GM19372 (cell line): Measurements from ENCODE around the gene ARSI.
"Not testable (repeated sequence)": the region's sequence is repeated elsewhere in the genome, so short reads cannot be mapped to it uniquely, and the experiment has no call there.

Experiments used
- ATAC-seq: cut with Tn5 transposase; IDR thresholded peaks from one replicate; pipeline ENCODE4 v1.9.1; 2021; ENCODE audit warnings: mild to moderate bottlenecking, low read depth, moderate library complexity; ENCODE audit not compliant: unreplicated experiment

ARSI gene

DNA sequence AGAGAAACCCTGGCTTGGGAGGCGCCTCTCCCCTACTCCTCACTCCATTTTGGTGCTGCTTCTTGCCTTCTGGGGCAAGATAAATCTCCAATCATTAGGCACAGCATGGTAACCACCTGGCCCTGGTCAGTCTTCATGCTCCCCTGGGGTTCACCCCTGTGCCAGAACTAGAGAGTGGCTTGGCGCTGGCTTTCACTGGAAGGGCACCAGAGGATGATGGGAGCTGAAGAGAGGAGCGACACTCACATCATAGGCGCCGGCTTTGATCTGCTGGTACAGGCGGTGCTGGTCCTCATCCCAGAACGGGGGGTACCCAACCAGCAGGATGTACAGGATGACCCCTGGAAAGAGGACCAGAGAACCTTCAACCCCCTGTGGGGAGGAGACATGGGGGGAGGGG, 51.2 kb downstream of the ARSI start:
- no peak for ATAC-seq

DNA sequence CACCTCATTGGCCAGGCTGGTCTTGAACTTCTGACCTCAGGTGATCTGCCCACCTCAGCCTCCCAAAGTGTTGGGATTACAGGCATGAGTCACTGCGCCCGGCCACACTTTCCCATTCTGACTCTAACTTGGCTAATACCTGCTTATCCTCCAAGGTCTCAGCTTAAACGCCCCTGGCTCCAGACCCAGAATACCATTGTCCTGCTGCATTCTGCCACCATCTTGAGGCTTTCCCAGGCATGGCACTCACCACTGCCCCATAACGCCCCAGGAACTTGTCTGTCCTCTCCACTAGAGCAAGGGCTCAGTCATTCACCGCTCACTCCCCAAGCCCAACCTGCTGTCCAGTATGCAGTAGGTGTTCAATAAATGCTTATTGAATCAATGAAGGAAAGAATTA, 53.0 kb downstream of the ARSI start:
- ATAC-seq, result no peak

DNA sequence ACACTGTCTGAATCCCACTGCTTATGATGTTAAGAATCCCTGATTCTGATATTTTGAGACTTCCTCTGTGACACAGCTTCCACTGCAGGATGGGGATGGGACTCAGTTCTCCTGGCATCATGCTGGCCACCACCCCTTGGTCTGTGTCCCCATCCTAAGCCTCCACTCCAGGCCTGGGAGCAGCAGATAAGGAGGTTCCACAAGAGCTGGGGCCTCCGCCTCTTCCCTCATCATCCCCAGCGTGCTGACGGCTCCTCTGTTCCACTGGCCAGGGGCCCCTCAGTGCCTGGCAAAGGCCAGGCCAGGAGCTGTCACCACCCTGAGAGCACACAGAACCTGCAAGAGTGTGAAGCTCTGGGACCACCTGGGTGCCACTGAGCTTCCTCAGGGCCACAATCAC, 53.8 kb downstream of the ARSI start:
- no peak for ATAC-seq

DNA sequence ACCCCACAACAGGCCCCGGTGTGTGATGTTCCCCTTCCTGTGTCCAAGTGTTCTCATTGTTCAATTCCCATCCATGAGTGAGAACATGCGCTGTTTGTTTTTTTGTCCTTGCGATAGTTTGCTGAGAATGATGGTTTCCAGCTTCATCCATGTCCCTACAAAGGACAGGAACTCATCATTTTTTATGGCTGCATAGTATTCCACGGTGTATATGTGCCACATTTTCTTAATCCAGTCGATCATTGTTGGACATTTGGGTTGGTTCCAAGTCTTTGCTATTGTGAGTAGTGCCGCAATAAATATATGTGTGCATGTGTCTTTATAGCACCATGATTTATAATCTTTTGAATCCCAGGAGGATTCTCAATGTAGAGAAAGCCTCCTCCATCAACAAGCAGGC, 54.2 kb downstream of the ARSI start:
- not testable (repeated sequence) for ATAC-seq

DNA sequence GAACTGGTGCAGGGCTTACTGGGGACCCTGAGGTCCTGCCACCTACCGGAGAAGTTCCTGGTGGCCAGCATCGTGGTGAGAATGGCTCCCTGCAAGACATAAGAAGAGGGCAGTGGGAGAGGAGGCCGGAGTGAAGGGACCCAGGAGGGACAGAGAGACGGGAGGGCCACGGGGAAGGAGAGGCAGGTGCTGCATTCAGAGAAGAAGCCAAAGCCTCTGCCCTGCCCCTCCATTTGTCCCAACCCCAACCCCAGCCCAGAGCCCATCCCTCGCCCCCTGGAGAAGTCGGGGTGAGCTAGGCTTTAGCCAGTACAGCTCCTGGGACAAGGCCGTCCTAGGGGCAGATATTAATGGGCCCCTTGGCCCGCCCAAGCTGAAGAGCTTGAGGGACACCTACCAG, 55.0 kb downstream of the ARSI start:
- no peak for ATAC-seq

DNA sequence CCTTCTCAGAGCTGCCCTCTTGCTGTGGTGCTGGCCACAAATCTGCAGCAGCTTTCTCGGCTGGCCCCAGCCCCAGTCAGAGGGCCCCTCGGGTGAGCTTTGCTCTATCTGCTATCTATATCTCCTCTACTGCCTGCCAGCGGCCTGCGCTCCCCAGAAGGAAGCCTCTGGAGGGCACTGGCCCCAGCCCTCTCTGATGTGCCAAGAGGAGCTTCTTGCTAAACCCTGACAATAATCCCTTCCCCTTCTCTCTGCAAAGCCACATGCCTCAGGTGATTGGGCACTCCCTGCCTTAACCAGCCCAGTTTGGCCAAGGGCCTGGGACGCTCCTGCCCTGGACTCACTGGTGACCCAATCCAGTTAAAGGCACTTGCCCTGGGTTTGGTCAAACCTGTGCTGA, 55.9 kb downstream of the ARSI start:
- no peak for ATAC-seq

DNA sequence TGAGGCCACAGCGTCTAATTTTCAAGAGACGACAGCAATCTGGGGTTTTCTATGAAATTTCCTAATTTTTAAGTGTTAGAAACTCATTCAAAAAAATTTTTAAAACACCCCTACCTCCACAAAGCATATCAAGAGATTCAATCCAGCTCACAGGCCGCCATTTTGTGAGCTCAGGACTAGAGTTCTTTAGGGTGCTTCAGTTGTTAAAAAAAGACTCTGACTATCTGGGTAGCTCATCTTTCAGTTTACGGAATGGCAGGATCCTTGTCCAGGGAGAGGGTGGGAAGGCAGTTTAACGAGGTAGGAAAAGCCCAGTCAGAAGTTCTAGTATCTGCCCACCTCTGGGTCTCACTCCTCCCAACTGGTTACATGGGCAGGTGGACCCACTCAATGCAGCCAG, 56.3 kb downstream of the ARSI start:
- no peak for ATAC-seq
